Fibroblast of villous mesenchyme (primary cell): Measurements from ENCODE around the gene GLDN. TPM values are rescaled to one million over a fixed set of nuclear protein-coding genes. Genes with fewer than 3 reads are reported as not detected.
A peak's percentile ranks its signal among the peaks of the same experiment; 100 is the strongest.

Source experiments
- DNase-seq: peaks from one replicate; pipeline ENCODE4 v3.0.0-alpha.2; 2010; ENCODE audit warnings: low read depth
- H3K4me3 ChIP-seq: 2 replicates; pipeline ENCODE4 v1.5.1; 2011; ENCODE audit warnings: low read depth, mild to moderate bottlenecking, low read length
- CTCF ChIP-seq: IDR thresholded peaks from 2 replicates; pipeline ENCODE4 v1.5.1; 2012; ENCODE audit warnings: low read depth, mild to moderate bottlenecking, low read length; ENCODE audit not compliant: insufficient read depth
- total RNA-seq: library from RNA; depleted of rRNA; stranded (reverse); fragments of >200 nt; gene quantifications from 2 replicates; pipeline ENCODE4 v1.2.3, GENCODE V29; 2012

Gene GLDN
- total RNA-seq, 1 donor = 0.43 TPM

GRCh38 chr15:51371266-51371665 lies 29.8 kb downstream of the GLDN start:
- no peak for TF ChIP-seq CTCF
- no peak overlapping the region for H3K4me3 ChIP-seq
- no peak for DNase-seq

- no peak for TF ChIP-seq CTCF
- H3K4me3 ChIP-seq = no peak overlapping the region
Observed at GRCh38 chr15:51374131-51374530, 32.7 kb downstream of the GLDN start.

GRCh38 chr15:51375966-51376640 lies 34.6 kb downstream of the GLDN start:
- no peak for TF ChIP-seq CTCF

More at GRCh38 chr15:51374131-51374530, 32.7 kb downstream of the GLDN start:
- no peak for DNase-seq

GRCh38 chr15:51377038-51377786 lies 35.8 kb downstream of the GLDN start:
- no peak overlapping the region for H3K4me3 ChIP-seq
- TF ChIP-seq CTCF = no peak
- DNase-seq = peak; percentile 96

More at GRCh38 chr15:51375966-51376640, 34.6 kb downstream of the GLDN start:
- no peak overlapping the region for H3K4me3 ChIP-seq
- DNase-seq = peak; percentile 47

- DNase-seq = no peak
- H3K4me3 ChIP-seq = no peak overlapping the region
- no peak for TF ChIP-seq CTCF
Observed at GRCh38 chr15:51378406-51378805, 37.0 kb downstream of the GLDN start.

- TF ChIP-seq CTCF = no peak
- no peak for DNase-seq
- no peak overlapping the region for H3K4me3 ChIP-seq
Observed at GRCh38 chr15:51379390-51379789, 37.9 kb downstream of the GLDN start.
